ENCODE data around the gene RTL10.
"Not testable (repeated sequence)": the region's sequence is repeated elsewhere in the genome, so short reads cannot be mapped to it uniquely, and the experiment has no call there.

RTL10 gene

DNA sequence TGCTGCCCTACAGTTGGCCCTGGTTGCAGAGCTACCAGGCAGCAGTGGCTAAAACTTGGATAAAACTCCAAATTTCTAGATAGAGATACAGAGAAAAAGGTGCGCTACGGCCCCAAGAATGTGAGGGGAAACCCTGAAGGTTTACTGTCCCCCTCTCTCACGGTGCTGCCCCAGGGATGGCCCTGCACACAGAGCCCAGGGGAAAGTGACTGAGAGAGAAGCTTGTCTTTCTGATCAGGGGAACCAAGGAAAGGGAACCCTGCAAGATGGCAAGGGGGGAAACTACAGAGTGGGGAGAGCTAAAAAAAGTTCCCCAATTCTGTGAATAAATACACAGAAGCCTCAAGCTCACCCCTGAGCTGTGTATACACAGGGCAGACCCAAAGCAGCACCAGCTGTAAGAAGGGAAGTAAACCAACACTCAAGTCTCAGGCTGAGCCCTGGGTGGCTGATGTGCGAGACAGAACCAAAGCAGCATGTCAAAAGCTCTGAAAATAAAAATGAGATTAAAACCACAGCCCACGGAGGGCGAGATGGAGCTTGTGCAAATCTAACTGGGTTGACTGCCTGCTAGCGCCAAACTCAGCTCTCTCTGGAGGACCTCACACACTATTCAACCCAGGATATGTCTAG lies 22.1 kb downstream of the RTL10 start:
- H3K27ac ChIP-seq: peak overlapping the region in 6 of 21 experiments; percentile 8 to 77 (median 26)
- H3K4me3 ChIP-seq: no peak overlapping the region

DNA sequence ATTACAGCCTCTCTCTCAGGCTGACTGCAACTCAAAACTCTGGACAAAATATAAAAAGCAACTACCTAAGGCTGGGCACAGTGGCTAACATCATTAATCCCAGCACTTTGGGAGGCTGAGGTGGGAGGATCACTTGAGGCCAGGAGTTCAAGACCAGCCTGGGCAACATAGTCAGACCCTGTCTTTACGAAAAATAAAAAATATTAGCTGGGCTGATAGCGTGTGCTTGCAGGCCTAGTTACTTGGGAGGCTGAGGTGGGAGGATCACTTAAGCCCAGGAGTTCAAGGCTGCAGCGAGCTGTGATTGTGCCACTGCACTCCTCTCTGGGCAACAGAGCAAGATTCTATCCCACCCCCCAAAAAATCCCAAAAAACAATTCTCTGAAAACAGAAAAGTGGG lies 22.7 kb downstream of the RTL10 start:
- peak overlapping the region in 3 of 21 experiments; percentile 8 to 77 (median 55) for H3K27ac ChIP-seq

DNA sequence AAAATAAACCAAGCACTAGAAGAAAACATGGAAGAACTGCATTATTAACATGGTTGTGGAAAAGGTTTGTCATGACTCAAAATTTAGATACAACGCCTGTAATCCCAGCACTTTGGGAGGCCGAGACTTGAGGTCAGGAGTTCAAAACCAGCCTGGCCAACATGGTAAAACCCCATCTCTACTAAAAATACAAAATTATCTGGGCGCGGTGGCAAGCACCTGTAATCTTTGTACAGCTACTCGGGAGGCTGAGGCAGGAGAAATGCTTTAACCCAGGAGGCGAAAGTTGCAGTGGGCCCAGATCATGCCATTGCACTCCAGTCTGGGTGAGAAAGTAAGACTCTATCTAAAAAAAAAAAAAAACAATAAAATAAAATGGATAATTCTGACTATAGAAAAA lies 23.7 kb downstream of the RTL10 start:
- Histone ChIP-seq H3K27ac (no peak overlapping the region), H3K4me3 (no peak overlapping the region)

More for the DNA sequence above, 22.7 kb downstream of the RTL10 start:
- not testable (repeated sequence) for H3K4me3 ChIP-seq

DNA sequence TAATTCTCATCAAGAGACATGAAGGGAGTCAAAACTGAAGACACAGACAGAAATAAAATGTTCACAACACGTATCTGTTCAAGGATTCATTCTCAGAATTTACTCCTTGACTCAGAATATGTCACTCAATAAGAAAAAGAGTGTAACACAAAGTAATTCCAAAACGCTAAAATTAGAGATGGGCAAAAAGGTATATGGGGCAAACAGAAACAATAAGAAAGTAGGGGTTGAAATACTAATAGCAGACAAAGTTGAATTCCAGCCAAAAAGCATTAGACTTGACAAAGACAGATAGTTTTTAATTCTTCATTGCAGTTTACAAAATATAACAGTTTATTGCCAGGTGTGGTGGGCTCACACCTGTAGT lies 26.7 kb downstream of the RTL10 start:
- H3K27ac ChIP-seq: no peak overlapping the region
- no peak overlapping the region for H3K4me3 ChIP-seq

DNA sequence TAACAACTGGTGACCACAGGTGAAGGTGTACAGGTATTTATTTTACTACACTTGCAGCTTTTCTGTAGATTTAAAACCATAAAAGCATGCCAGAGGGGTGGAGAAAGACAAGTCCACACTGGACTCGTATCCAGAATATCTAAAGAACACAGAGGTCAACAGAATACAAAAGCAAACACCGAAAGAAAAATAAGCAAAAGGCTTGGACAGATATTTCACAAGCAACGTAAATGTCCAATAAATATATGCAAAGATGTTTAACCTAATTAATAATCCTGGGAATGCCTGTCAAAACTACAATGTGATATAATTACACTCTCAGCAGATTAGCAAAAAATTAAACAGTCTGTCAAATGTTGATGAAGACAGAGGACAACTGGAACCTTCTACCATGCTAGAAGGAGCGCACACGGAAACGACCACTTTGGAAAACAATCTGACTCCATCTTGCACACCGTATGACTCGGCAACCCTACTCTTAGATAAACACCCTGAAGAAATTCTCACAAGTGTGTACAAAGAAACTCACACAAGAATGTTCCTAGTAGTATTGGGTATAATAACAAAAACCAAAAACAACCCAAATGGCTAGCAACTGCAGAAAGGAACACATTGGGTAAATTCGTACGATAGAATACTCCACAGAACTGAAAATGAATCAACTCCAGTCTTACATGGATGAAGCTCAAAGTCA lies 27.2 kb downstream of the RTL10 start:
- Histone ChIP-seq H3K4me3 (no peak overlapping the region), H3K27ac (no peak overlapping the region)

DNA sequence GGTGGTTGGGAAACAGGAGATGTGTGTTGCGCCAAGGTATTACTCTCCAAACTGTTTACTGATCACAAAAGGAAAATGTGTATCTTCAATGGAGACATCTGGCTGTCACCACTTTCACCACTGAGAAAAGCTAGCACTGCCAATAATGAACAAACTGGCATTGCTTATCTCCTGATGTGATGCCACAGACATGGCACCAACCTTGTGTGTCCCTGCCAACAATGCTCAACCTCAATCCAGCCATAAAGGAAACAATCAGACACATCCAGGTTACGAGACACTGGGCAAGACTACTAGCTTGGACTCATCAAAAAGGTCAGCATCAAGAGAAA lies 28.1 kb downstream of the RTL10 start:
- H3K27ac ChIP-seq: peak overlapping the region in 1 of 21 experiments; percentile 7
- H3K4me3 ChIP-seq: no peak overlapping the region

DNA sequence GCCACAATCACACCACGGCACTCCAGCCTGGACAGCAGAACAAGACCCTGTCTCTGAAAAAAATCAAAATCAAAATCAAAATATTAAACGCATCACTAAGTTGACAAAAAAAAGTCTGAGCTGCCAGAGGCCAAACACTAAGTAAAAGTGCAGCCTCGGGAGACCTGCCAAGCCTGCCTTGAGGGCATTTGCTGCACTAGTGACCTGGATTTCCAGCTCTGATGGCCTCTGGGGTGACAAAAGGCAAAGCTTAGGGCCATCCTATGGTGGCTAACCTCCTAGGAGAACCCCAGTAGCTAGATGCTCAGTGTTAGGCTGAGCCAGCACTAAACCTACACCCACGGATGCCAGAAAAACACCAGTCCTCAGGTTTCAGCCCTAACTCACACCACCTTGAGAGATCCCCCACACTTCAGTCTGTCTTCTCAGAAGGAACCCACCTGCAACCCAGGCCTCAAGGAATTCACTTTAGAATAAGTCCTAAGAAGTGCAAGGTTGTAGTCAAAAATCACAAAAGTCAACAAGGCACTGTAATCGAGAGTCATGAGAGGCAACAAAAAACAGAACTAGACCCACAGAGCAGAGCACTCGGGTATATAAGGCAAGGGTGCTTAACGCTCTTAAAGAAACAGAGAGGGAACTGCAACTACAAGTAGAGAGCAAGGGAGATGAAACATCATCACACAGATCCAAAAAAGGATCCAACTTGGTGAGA lies 28.6 kb downstream of the RTL10 start:
- peak overlapping the region in 2 of 21 experiments; percentile 31 to 73 for H3K27ac ChIP-seq
- H3K4me3 ChIP-seq: no peak overlapping the region

DNA sequence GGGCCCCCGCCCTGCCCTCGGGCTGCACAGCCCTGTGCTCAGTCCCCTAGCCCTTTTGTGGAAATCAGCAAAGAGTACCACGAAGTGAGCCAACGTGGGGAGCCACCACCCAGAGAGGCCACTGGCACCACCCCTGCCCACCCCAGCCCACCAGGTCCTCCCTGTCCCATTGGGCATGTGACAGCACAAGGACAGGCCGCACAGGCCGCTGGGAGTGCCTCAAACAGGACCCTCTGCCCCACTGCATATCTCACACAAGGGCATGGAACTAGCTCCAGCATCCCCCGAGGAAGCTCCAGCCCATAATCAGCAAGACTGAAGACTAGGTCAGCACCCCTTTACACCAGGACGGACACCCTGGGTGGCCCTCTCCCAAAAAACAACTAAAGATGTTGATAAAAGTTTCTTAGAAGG lies 29.7 kb downstream of the RTL10 start:
- no peak overlapping the region for H3K4me3 ChIP-seq
- H3K27ac ChIP-seq: peak overlapping the region in 2 of 21 experiments; percentile 63 to 73

DNA sequence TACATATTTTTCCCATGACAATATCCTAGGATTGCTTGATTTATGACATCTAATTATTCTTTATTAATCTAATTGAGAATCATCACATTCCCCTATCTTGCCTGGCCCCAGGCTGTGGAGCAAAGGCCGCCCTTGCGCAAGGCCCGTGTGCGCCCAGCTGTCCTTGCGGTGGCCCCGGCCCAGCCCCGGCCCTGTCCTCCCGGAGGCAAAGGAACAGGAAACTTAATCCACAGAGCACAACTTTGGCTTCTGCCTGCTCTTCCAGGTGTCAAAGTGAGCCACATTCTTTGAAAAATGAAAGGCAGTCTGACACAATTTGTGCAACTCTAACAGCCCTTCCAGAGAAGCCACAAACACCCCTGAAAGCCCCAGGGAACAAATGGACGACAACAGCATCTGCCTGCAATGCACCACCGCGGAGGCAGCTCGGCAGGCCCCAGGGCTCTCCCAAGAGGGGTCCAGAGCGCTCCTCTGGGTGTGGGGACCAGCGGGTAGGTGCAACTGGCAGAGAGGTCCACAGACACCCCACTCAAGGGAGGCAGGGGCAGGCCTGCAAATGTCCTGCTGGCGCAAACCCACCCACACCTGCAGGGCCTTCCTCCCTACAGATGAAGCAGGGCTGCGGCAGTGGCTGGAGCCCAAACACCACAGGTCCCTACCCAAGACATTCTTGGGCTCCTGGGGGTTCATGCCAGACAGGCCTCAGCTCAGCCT lies 30.3 kb downstream of the RTL10 start:
- Histone ChIP-seq H3K4me3 (no peak overlapping the region), H3K27ac (peak overlapping the region in 3 of 21 experiments; percentile 7 to 73 (median 63))

DNA sequence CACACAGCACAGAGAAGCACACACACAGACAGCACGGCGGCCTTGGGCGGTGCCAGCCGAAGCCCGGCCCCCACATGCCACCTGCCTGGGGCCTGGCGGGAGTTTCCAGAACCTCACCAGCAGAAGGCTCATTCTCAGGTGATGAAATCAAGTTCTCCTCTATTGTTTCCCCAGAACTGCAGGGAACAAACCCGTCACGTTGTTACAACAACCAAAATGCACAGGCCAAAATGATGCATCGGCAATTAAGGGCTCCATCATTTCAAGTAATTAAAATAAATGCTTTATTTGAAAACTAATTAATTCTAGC lies 30.8 kb downstream of the RTL10 start:
- no peak overlapping the region for H3K4me3 ChIP-seq
- peak overlapping the region in 1 of 21 experiments; percentile 16 for H3K27ac ChIP-seq

DNA sequence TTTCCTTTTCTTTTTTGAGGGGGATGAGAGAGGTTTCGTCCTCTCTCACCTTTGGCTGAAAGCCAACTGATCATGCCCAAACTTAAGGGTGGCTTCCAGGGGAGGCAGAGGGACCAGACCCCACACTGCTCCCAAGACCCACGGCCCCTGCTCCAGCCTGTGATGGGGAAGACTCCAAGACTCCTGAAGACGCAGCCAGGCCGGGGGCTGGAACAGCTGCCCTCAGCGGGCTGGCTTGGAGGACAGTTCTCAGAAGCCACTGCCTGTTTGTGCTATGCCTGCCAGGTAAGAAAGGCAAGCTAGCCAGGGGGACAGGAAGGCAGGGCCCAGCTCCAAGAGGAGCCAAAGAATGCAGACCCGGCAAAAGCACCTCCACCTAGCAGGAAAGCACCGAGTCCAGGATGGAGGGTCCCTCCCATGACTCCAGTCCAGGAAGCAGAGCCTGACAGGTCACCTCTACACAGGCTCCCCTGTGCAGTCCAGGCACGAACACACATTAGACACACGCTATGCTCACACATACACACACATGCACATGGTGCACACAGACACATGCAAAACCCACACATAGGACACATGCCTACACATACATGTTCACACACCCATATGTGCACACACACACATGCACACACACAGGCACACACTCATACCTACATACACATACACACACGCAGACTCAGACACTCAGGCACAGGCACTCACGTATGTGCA lies 31.3 kb downstream of the RTL10 start:
- Histone ChIP-seq H3K4me3 (no peak overlapping the region), H3K27ac (peak overlapping the region in 2 of 21 experiments; percentile 16 to 62)

DNA sequence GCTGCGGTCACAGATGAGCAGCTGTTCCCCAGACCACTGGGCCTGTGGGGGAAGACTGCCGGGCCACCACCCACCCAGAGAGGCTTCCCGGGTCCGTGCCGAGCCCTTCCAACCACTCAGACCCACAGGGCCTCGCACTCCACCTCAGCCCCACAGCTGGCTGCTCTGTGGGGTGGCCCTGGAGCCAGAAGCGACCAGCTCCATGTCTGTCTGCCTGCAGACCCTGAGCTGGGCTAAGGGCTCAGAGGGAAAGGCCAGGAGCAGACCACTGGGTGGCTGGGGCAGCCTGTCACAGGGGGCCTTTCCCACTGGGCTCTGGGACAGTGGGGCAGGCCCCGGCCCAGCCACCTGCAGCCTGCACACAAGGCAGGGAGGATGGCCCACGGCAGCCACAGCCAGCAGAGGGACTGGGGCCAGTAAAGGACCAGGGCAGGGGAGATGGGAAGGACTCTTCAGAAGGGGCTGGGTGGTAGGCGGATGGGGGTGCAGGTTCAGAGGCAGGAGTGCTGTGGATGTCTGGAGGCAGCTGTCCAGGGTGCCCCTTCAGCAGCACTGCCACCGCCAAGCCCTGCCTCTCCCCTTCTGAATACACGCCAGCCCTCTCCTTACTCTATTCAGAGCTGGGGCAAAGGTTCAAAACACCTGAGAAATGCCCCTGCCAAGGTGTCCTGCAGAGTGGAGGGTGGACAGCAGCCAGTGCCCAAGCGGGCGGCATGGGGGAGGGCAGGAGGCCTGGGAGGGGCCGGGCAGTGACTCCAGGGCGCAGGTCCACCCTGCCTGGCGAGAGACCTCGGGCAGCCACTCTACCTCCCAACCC lies 32.2 kb downstream of the RTL10 start:
- H3K4me3 ChIP-seq: no peak overlapping the region
- H3K27ac ChIP-seq: peak overlapping the region in 1 of 21 experiments; percentile 62

DNA sequence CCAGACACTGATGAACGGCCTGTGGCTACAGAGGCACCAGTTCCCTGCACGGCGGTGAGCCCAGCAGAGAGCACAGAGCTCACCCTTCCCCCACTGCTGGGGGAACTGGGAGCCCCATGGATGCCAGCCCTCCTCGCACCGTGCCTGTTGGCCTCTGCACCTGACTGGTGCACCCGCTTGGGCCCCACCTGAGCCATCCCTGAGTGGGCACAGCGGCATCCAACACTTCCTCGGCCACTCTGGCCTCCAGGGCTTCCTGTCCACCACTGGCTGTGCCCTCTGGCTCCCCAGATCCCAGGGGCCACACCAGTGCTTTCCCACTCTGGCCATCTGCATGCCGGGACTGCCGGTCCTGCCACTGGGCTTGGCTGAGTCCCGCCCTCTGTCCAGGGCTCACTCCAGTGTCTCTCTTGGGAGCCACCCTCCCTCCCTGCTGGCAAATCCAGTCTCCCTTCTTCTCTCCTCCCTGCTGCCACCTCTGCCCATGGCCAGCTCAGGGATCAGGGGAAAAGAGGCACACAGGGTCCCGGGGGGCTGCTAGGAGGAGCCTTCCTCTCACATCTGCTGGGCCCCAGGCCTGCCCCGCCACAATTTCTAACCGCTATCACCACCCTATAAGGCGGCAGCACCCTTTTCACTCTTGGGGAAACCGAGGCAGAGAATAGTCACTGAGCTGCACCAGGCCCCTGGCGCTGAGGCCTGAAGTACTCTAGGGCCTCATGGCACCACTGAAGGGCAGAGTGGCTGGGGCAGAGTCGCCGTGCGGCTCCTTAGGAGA lies 33.0 kb downstream of the RTL10 start:
- no peak overlapping the region for H3K4me3 ChIP-seq
- peak overlapping the region in 1 of 21 experiments; percentile 21 for H3K27ac ChIP-seq

DNA sequence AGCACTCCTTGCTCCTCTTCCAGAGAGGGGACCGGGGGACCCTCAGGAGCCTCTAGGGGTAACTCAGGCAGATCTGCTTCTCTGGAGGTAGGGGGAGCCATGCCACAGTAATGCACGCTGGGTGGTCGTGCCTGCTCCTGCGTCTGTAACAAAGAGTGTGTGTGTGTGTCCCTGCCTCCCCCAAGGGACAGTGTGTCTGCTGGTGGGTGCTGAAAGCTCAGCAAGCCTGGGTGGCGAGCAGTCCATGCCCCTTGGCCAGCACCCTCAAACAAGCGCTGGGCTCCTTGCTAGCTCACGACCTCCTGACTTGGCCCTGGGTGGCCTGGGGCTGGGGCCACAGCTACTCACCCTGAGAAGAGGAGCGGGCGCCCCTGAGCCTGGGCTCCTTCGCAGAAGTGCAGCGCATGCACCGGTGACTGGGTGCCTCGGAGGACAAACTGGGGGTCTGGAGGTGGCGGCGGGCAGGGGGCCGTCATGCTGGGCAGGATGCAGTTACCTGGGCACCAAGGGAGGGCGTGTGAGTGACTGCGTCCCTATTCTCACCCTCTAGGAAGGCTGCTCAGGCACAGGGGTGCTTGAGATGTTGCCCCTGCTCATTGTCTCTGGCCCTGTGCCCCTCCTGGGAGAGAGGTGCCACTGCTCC lies 33.7 kb downstream of the RTL10 start:
- Histone ChIP-seq H3K4me3 (no peak overlapping the region), H3K27ac (no peak overlapping the region)

DNA sequence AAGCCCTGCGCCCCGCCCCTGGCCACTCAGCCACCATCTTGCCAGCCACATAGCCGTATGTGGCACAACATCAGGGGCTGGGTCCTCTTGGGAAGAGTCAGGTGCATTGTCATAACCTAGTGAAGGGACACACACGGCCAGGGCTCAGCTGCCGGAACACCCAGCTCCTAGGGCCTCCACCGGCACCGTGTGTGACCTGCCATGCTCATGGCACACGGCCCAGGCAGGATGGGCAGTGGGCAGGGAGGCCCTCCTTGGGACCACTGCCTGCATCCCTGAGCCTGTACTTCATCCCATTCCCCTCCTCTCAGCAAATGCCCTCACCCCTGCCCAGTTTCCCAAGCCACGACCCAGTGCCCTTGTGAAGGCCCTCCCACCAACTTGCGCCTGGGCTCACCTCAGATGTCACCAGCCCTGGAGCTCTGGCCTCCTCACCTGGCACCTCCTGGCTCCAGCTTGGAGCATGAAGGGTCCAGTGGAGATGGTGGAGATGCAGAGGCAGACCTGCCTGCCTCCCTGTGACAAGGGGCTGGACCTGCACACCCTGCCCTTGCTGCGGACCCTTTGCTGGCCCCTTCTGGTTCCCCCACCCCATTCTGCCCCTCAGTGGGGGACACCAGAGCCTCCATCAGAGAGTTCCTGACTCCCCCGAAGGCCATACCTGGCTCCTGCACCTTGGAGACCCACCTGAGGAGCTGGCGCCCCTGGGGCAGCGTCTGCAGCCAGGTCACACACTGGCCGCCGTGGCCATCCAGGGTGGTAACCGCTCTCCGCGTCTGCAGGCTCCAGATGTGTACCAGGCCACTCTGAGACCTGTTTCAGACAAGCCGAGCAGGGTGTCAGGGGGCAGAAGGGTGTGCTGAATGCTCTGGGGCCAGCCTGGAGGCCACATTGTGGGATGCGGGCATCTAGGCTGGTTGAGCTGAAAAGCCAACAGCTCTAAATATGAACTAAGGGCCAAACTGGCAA lies 34.5 kb downstream of the RTL10 start:
- Histone ChIP-seq H3K27ac (no peak overlapping the region), H3K4me3 (no peak overlapping the region)

DNA sequence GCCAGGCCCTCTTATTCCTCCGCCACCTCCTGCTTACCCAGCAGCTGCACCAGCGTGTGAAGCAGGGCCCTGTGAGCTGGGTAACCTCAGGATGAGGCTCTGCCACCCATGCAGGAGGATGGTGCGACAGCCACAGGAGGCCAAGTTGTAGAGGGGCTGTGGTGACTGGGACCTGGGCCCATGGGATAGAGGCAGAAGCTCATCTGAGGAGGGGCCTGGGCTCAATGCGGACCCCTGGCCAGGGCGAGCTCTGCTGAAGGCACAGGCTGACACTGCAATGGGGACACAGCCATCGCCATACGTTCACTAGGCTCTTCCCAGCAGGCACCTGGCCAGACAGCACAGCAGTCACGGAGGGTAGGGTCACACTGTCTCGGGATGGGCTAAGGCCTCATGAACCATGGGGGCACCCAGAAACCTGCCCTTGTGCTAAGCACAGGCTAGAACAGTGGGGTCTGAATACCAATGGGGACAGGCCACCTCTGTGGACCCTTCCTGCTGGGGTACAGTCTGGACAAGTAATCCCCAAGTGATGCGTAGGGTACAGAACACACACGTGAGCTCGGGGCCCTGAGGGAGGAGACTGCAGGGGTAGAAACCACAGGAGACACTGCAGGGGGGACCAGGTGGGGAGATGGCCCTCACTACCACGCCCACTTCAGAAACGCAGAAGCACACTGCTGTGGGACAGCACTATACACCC lies 35.3 kb downstream of the RTL10 start:
- no peak overlapping the region for H3K27ac ChIP-seq
- H3K4me3 ChIP-seq: no peak overlapping the region
